ENCODE measurements around the gene SYP.

SYP gene

DNA sequence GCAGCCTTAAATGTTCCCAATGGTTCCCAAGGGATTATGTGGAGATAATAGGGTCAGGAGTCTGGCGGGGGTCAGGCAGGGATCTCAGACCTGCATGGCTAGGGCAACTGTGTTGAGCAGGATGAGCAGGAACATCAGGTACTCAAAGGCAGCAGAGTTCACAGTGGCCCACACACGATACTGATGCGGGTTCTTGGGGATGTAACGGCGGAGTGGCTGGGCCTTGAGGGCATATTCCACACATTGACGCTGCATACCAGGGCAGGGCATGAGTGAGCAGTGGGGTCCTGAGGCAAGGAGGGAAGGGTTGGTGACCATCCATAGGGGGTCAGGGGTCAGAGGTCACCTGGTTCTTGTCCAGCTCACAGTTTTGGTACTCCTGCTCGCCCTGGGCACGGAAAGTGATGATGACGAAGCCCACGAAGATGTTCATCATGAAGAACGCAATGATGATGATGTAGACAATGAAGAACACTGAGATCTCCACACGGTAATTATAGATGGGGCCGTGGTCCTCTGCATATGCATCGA, 15.1 kb upstream of the SYP start:
- TF ChIP-seq POLR2A (IDR thresholded peaks at IDR 0.05; ENCODE audit: low read depth, low read length): no peak
- no peak for TF ChIP-seq POLR2AphosphoS5 (IDR thresholded peaks at IDR 0.05; ENCODE audit: low read depth, low read length)
- TF ChIP-seq TAF1 (IDR thresholded peaks at IDR 0.05; ENCODE audit: borderline replicate concordance, low read depth, low read length): no peak
- FAIRE-seq: no peak
- no peak for DNase-seq (ENCODE audit: insufficient read length)

DNA sequence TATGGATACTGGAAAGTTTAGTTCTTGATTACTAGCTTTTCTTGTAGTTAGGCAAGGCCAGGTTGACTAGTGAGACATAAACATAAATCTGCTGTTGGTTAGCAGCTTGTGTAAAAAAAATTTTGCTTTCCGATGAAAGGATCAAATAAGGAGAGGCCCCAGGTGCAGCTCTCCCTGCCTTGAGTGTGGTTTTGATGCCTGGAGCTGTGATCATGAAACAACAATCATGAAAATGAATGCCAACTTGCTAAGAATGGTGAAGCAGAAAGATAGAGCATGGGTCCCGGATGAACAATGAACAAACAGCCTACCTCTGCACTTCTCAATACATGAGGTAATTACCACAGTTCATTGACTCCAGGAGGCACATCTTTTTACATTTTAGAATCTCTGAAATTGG, 14.4 kb upstream of the SYP start:
- no peak for DNase-seq (ENCODE audit: insufficient read length)
- FAIRE-seq: no peak
- TF ChIP-seq TAF1 (IDR thresholded peaks at IDR 0.05; ENCODE audit: borderline replicate concordance, low read depth, low read length) (no peak), POLR2A (IDR thresholded peaks at IDR 0.05; ENCODE audit: low read depth, low read length) (no peak), POLR2AphosphoS5 (IDR thresholded peaks at IDR 0.05; ENCODE audit: low read depth, low read length) (no peak)

DNA sequence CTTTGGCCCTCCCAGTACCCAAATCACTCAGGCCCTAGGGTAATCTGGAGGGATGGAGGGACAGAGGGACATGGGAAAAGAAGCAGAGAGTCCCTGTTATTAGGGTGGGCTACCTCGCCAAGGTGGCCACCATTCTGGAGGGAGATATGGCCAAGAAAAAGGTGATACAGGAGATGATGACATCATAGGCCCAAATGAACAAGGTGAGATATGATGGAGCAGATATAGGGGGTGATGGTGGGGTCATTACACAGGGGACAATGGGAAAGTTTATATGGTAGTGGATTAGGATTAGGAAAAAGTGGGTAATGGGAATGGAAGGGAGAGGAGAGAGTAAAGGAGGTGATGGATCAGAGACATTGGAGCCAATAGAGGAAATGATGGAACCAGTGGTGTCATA, 12.9 kb upstream of the SYP start:
- FAIRE-seq (no peak), DNase-seq (ENCODE audit: insufficient read length) (no peak)
- no peak for TF ChIP-seq TAF1 (IDR thresholded peaks at IDR 0.05; ENCODE audit: borderline replicate concordance, low read depth, low read length)
- no peak for TF ChIP-seq POLR2A (IDR thresholded peaks at IDR 0.05; ENCODE audit: low read depth, low read length)
- TF ChIP-seq POLR2AphosphoS5 (IDR thresholded peaks at IDR 0.05; ENCODE audit: low read depth, low read length): no peak

DNA sequence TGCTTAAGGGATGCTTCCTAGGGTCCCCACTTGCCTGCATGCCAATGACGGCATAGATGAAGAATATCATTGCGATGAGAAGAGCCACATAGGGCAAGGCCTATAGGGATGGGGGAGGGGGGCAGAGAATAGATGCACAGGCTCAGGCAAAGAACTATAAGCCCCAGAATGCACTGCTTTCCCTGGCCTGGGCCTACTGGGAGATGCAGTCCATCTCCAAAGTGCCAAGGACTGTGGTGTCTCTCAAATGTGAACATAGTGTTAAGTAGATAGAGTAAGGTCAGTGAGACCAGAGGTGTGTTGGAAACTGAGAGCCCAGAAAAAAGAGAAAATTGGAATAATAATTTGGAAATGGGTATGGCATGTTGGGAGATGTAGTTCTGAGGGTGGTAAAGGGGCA, 12.2 kb upstream of the SYP start:
- DNase-seq (ENCODE audit: insufficient read length) (no peak), FAIRE-seq (no peak)
- TF ChIP-seq TAF1 (IDR thresholded peaks at IDR 0.05; ENCODE audit: borderline replicate concordance, low read depth, low read length) (no peak), POLR2AphosphoS5 (IDR thresholded peaks at IDR 0.05; ENCODE audit: low read depth, low read length) (no peak), POLR2A (IDR thresholded peaks at IDR 0.05; ENCODE audit: low read depth, low read length) (no peak)

DNA sequence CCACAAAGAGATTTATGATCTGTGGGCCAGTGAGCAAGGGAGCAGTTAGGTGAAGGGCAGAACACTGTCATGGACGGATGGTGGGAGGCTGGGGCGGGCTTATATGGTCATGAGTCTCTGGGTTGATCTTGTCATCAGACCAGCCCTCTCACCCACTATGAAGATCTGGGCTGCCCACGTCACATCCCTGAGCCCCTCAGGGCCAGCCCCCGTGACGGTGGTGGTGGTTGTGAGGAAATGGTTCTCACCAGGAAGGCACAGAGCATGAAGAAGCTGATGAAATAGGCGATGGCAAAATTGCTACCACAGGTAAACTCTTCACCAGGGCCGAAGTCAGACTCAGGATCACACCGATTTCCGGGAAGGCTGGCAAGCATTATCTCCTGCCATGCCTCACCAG, 11.1 kb upstream of the SYP start:
- TF ChIP-seq POLR2A (IDR thresholded peaks at IDR 0.05; ENCODE audit: low read depth, low read length) (no peak), TAF1 (IDR thresholded peaks at IDR 0.05; ENCODE audit: borderline replicate concordance, low read depth, low read length) (no peak), POLR2AphosphoS5 (IDR thresholded peaks at IDR 0.05; ENCODE audit: low read depth, low read length) (no peak)
- FAIRE-seq: no peak
- no peak for DNase-seq (ENCODE audit: insufficient read length)

DNA sequence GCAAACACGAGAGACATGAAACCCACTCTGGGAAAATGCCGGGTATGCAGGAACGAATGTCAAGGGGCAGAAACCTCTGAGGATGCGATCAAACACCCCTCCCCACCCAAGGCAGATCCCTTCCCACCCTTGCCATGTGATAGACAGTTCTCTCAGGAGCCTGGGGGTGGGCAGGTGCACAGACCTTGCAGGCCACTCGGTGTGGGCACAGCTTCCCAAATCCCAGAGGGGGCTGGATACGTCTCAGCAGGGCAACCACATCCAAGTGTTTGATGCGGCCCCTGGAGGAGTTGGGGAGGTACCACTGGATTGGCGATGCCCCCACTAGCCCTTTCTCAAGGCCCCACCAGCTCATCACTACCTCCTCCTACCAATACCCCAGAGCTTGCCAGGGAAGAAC, 10.4 kb upstream of the SYP start:
- DNase-seq (ENCODE audit: insufficient read length) (no peak), FAIRE-seq (no peak)
- no peak for TF ChIP-seq TAF1 (IDR thresholded peaks at IDR 0.05; ENCODE audit: borderline replicate concordance, low read depth, low read length)
- no peak for TF ChIP-seq POLR2A (IDR thresholded peaks at IDR 0.05; ENCODE audit: low read depth, low read length)
- no peak for TF ChIP-seq POLR2AphosphoS5 (IDR thresholded peaks at IDR 0.05; ENCODE audit: low read depth, low read length)

DNA sequence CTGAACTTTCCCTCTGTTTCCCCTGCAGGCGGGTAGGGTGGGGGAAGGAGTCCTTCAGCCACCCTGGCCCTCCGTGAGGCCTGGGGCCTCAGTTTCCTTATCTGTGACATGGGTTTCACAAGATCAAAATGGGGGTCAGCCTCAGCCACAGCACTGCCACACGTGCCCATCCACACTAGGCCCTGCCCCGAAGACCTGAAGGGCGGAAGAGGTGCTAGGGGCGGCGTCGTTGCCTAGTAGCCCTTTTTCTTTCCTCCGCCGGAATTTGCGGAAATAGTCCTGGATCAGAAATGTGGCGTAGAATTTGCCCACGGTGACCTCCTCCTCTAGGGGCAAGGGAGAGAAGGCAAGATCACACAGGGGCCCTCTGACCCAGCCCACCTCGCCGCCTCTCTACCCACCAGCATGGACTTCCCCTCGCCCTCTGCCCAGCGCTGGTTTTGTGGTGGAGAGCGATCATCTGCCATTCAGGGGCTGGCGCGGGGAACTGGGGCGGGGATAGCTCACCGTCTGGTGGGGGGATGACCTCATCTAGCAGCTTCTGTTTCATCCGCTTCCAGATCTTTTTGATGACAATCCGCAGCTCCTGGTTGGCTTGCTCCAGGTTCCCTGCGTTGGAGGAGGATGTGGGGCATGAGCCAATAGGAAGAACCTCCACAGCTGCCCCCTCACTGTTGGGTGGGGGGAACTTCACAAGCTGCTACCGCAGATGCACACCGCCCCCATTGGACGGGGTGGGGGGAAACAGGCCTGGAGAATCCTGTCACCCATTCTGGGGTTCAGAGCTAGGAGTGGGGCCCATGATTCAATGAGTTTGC, 9.7 kb upstream of the SYP start:
- DNase-seq (ENCODE audit: insufficient read length) (no peak), FAIRE-seq (no peak)
- TF ChIP-seq TAF1 (IDR thresholded peaks at IDR 0.05; ENCODE audit: borderline replicate concordance, low read depth, low read length) (no peak), POLR2AphosphoS5 (IDR thresholded peaks at IDR 0.05; ENCODE audit: low read depth, low read length) (no peak), POLR2A (IDR thresholded peaks at IDR 0.05; ENCODE audit: low read depth, low read length) (no peak)

DNA sequence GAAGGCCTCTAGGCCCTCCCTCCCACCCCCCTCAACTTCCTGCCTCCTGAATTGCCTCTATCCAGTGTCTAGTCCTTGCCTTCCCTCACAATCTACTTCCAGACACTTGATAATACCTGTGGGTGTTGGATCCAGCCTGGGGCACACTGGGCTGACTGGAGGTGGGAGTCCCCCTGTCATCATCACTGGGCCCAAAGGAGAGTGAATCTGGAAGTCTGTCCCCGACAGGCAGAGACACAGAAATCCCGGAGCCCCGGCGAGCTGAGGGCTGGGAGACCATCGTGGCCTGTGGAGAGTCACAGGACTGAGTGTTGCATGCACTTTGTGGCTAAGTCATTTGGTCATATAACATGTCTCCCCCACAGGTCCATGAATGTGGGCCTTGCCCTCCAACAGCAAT, 8.4 kb upstream of the SYP start:
- DNase-seq (ENCODE audit: insufficient read length) (no peak), FAIRE-seq (no peak)
- TF ChIP-seq POLR2A (IDR thresholded peaks at IDR 0.05; ENCODE audit: low read depth, low read length): no peak
- no peak for TF ChIP-seq POLR2AphosphoS5 (IDR thresholded peaks at IDR 0.05; ENCODE audit: low read depth, low read length)
- TF ChIP-seq TAF1 (IDR thresholded peaks at IDR 0.05; ENCODE audit: borderline replicate concordance, low read depth, low read length): no peak

DNA sequence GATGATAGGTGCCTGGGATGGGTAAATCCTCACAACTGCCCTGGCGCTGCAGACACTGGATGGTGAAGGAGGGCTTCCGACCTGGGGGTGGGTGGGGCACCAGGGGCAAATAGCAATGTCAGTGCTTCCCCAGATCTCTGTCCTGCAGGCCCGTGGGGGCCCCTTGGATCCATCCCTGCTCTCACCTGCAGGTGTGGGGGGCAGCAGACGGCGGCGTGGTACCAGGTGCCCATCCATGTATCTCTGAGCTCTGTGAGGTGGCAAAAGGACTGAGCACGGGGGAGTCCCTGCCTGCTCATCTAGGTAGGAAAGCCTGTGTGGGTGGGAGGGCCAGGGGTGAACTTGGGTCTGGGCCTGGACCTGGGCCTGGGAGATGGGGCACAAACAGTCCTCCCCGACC, 6.5 kb upstream of the SYP start:
- no peak for TF ChIP-seq TAF1 (IDR thresholded peaks at IDR 0.05; ENCODE audit: borderline replicate concordance, low read depth, low read length)
- no peak for TF ChIP-seq POLR2A (IDR thresholded peaks at IDR 0.05; ENCODE audit: low read depth, low read length)
- TF ChIP-seq POLR2AphosphoS5 (IDR thresholded peaks at IDR 0.05; ENCODE audit: low read depth, low read length): no peak
- no peak for FAIRE-seq
- no peak for DNase-seq (ENCODE audit: insufficient read length)

DNA sequence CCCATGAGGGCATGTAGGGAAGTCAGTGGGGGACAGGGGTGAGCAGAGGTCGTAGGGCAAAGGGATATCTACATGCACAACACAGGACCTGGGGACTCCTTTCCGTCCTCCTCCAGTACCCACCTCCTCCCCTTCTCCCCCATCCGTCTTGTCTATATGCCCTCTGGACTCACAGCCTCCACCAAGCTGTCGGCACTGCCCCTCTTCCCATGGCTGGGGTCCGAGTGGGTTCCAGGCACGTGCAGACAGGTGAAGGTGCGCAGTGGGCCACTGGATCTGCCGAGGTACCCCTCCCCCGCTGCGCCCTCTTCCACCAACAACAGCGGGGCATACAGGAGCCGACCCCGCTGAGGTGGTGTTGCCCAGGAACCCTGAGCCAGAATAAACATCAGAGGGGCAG, 5.5 kb upstream of the SYP start:
- no peak for TF ChIP-seq POLR2A (IDR thresholded peaks at IDR 0.05; ENCODE audit: low read depth, low read length)
- TF ChIP-seq POLR2AphosphoS5 (IDR thresholded peaks at IDR 0.05; ENCODE audit: low read depth, low read length): no peak
- no peak for TF ChIP-seq TAF1 (IDR thresholded peaks at IDR 0.05; ENCODE audit: borderline replicate concordance, low read depth, low read length)
- no peak for DNase-seq (ENCODE audit: insufficient read length)
- FAIRE-seq: no peak

DNA sequence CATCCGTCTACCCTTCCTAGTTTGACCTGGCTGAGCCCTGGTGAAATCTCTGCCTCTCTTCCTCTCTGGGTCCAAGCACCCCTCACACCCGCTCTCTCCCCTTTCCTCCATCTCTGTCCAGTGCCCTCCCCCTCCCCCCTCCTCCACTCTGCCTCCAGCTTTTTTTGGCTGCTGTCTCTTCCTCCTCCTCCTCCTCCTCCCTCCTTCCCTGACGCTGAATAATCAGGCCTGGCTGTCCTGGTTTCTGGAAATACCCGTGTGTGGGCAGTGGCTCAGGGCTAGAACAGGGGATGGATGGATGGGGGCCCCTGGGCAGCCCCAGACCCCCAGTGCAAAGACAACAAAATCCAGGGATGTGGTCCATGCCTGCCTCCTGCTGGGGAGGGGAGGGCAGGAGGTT, 4.7 kb upstream of the SYP start:
- no peak for FAIRE-seq
- no peak for TF ChIP-seq POLR2A (IDR thresholded peaks at IDR 0.05; ENCODE audit: low read depth, low read length)
- no peak for TF ChIP-seq TAF1 (IDR thresholded peaks at IDR 0.05; ENCODE audit: borderline replicate concordance, low read depth, low read length)
- DNase-seq (ENCODE audit: insufficient read length): no peak

DNA sequence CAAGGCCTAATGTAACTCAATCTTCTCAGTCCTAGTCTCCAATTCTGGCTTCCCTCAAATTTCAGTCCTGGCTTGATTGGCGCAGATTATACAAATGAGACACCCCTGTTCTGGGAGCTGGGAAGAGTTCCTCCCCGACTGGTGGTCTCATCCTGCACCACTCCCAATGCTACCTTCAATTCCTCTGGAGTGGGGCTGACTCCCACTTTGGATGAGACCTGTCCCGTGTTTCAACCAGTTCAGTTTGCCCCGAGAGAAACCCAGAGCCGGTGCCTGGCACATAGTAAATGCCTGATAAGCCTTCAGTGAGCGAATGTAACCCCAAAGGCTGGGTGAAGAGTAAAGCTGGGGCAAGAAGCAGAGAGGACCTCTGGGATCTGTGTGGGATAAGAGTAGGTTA, 4.0 kb upstream of the SYP start:
- FAIRE-seq (no peak), DNase-seq (ENCODE audit: insufficient read length) (no peak)
- TF ChIP-seq POLR2A (IDR thresholded peaks at IDR 0.05; ENCODE audit: low read depth, low read length) (no peak), POLR2AphosphoS5 (IDR thresholded peaks at IDR 0.05; ENCODE audit: low read depth, low read length) (no peak), TAF1 (IDR thresholded peaks at IDR 0.05; ENCODE audit: borderline replicate concordance, low read depth, low read length) (no peak)
